Raji (cell line): ENCODE measurements around the gene LTBP1.

ENCODE experiments used
- POLR2A ChIP-seq: IDR thresholded peaks from 2 replicates; pipeline ENCODE4 v1.6.1; 2011; ENCODE audit warnings: low read depth, low read length, control low read depth; ENCODE audit not compliant: insufficient read depth

Gene LTBP1

GRCh38 chr2:33213648-33214047 is 266.9 kb downstream of the LTBP1 start:
- no peak for TF ChIP-seq POLR2A

DNA sequence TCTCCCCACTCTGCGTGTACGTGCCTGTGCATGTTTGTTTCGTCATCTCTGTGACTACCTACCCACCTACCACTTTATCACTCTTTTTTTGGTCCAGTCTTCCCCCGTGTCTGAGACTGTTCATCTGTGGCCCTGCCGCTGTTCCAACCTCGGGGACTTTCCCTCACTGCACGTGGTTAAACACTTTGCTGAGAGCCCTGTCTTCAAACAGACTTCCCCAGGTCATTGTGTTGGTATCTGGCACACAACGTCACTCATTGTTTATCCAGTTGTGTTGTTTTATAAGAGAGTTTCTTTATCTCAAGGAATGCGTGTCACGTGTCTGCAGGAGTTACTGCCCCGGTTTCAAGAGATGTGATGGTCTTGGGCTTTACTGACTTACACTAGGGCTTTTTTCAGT is 267.7 kb downstream of the LTBP1 start:
- TF ChIP-seq POLR2A = no peak

- TF ChIP-seq POLR2A = no peak
Measured at GRCh38 chr2:33214857-33215256, 268.1 kb downstream of the LTBP1 start.

DNA sequence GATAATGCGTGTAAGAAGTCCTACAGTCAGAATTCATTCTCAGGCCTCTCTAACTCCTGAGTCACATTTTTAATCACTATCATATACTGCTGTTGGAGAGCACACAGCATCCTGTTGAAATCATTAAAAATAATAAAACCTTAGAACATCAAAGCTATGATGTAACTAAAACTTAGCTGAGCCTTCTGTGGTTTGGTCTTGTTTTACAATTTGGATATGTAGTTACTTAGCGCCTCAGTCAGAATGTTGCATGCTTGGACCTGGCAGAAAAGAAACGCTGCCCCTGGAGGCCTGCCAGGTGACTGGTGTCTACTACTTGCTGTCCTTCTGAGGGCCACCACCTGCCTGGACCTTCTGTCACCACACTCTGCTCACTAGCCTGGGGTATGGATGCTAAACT is 268.5 kb downstream of the LTBP1 start:
- TF ChIP-seq POLR2A = no peak

- TF ChIP-seq POLR2A = no peak
Measured at GRCh38 chr2:33215983-33216382, 269.2 kb downstream of the LTBP1 start.

DNA sequence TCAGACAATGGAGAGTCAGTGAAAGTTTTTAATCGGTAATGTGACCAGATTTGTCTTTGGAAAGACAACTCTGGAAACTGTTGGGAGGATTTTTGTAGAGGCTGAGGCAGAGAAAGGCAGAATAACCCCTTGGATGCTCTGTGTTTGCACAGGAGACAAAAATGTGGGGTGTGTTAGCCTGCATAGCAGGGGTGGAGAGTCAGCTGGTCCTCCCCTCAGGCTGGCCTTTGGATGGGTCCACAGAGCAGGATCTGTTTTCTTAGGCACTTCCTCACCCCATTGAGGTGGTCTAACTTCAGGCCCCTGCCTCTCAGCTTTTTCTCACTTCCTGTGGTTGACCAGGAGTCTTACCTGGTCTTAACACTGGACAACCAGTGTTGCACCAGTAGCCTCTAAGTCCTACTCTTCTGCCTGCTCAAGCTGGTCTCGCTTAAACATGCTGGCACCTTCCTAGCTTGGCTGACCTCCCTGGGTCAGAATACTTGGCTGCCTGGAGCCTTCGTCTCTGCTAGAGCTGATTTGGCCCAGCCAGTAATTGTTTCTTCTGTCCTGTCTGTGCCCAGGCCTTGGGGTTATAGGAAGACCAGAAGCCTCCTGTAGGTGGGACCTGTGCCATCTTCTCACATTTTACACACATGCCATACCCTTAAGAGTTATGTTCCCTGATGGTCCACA is 269.9 kb downstream of the LTBP1 start:
- TF ChIP-seq POLR2A = no peak

- TF ChIP-seq POLR2A = no peak
Measured at GRCh38 chr2:33217406-33217805, 270.7 kb downstream of the LTBP1 start.

DNA sequence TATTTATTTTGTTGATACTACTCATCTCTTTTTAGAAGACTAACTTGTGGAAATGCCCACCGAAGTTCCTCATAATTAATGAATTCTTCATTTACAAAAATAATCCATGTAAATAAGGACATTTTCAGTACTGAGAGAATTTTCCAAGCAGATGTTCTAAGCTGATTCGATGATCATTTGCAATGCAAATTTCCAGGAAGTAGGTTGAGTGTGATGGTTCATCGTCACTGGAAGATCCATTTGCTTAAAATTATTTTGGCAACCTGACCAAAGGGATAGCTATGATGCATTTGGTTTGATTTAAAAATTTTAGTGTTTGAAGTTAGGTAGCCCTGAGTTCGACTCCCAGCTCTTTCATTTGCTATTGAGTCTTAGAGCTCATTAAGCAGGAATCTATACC is 272.4 kb downstream of the LTBP1 start:
- no peak for TF ChIP-seq POLR2A

GRCh38 chr2:33219850-33220275 is 273.1 kb downstream of the LTBP1 start:
- no peak for TF ChIP-seq POLR2A

DNA sequence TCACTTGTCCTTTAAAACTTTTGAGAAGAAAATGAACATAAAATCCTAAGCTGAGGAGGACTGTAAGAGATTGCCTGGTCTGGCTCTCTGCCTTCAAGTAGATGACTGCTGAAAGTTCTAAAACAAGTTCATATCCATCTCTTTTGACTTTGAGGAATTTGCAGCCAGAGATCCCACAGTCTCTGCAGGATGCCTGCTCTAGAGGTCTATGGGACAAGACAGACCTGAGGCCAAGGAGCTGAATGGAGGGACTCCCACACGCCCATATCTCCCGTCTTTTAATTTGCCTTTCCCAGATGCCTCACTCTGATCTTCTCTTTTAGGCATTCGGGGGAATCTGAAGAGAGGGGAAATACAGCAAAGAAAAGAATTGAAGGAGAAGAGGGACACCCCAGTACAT is 273.8 kb downstream of the LTBP1 start:
- TF ChIP-seq POLR2A = no peak

DNA sequence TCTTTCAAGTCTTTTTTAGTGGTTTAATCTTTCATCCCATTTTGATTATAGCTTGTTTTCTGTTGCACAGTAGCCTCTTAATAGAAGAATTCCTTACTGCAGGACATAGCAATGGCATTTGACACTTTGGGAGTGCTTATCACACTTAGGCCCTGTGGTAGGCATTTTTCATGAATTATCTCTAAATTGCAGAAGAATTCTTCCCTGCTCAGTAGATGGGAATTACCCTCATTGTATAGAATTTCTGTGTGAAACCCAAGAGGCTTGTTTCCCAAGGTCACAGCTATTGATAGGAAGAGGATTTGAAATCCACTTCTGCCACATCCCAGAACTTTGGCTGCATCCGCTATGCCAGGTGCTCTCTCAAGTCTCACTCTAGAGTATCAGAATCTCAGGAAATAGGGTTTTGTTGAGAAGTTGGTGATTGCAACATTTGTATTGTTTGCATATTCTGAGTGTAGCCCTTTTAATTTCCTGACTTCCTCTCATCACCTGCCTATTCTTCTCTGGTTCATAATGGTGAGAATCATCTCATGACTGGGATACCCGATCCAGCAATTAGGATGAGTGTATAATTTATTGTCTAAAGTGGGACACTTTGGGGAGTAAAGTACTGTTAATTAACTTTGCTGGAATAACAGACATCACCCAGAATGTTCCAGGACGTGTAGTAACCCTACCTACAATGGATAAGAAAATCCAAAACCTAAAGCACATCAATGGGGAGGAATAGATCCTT is 274.5 kb downstream of the LTBP1 start:
- no peak for TF ChIP-seq POLR2A

GRCh38 chr2:33222309-33222708 is 275.6 kb downstream of the LTBP1 start:
- no peak for TF ChIP-seq POLR2A

DNA sequence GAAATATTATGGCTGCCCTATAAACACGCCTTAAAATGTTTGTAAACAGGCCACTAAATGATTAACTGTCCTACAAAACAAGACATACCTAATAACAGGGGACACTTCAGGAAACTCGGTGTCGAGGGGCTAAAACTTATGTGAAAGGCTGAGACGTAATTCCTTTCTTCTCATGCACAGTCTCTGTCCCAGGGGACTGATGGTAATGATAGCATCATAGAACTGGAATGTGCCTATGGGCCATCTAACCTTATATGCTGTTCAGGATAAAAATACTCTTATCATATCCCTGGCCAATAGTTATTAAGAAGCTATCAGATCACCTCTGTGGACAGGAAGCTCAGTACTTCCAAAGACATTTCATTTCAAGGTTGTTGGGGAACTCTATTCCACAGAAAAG is 277.1 kb downstream of the LTBP1 start:
- TF ChIP-seq POLR2A = no peak

- no peak for TF ChIP-seq POLR2A
Measured at GRCh38 chr2:33225350-33225749, 278.6 kb downstream of the LTBP1 start.

DNA sequence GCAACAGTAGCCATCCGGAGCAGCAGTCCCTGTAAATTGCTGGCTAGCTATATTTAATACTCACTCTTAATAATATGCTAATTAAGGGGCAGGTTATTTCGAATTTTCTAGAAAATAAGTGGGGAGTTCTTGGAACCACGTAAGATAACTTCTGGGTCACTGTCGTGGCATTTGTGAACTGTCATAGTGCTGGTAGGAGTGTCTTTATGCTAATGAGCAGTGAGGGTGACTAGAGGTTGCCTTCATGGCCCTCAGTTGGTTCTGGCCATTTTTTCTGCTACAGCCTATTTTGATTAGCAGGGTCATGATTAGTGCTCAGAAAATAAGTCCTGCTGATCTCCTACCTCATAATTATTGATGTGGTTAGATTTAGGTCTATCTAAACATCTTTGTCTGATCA is 279.8 kb downstream of the LTBP1 start:
- TF ChIP-seq POLR2A = no peak

DNA sequence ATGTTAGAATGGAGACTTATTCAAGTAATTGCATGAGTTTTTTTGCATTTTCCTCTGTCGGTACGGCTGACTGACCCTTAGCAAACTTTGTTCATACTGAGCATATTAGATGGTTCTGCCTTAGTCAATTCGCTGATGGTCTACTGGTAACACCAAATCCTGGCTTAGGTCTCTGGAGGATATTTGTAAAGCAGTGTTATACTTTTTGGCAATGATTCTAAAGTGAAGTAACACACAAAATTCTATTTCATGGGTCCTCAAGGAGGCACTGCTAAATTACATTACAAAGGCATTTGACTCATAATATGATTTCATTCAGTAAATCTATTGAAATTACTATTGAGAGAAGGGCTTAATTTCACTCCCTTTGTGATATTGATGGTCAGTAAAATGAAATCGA is 282.9 kb downstream of the LTBP1 start:
- TF ChIP-seq POLR2A = no peak

GRCh38 chr2:33230195-33230594 is 283.4 kb downstream of the LTBP1 start:
- no peak for TF ChIP-seq POLR2A
